Measurements from ENCODE around the gene KLHDC4. TPM values are rescaled to one million over a fixed set of nuclear protein-coding genes. Genes with fewer than 3 reads are reported as not detected.

KLHDC4 gene
- total RNA-seq, 6 experiments from 2014 or later: 11.6 to 22.7 (median 14.4) TPM

GRCh38 chr16:87705771-87706277 lies 60.0 kb downstream of the KLHDC4 start:
- 78% methylated on average over 20 of the region's 31 CpGs for WGBS (ENCODE audit: insufficient coverage, low coverage, low lambda C conversion rate, missing lambda C conversion rate)
- intact Hi-C loops (cut with DNase I): no loop called here
- Histone ChIP-seq H3K4me1 (no peaks in the 10 kb centered on the region), H3K9me3 (no peaks in the 10 kb centered on the region), H3K27ac (no peak overlapping the region), H3K4me3 (no peak overlapping the region), H3K27me3 (no peaks in the 10 kb centered on the region), H3K36me3 (peaks cover 0 to 20% (median 0%) of the 10 kb centered on the region in 4 donors)
- DNase-seq (no peak), ATAC-seq (no peak)
- TF ChIP-seq POLR2A (IDR thresholded peaks at IDR 0.05) (no peak), CTCF (IDR thresholded peaks at IDR 0.05) (no peak)

- peaks cover 0 to 20% (median 0%) of the 10 kb centered on the region in 4 donors for H3K36me3 ChIP-seq
- no peak overlapping the region for H3K27ac ChIP-seq
- H3K9me3 ChIP-seq: no peaks in the 10 kb centered on the region
- intact Hi-C loops (cut with DNase I): no loop called here
- no peaks in the 10 kb centered on the region for H3K27me3 ChIP-seq
- no peak for TF ChIP-seq POLR2A (IDR thresholded peaks at IDR 0.05)
- H3K4me1 ChIP-seq: no peaks in the 10 kb centered on the region
- ATAC-seq (no peak), DNase-seq (no peak)
- no peak overlapping the region for H3K4me3 ChIP-seq
- WGBS (ENCODE audit: insufficient coverage, low coverage, low lambda C conversion rate, missing lambda C conversion rate): 92% methylated on average over 4 of the region's 34 CpGs
Observed at GRCh38 chr16:87704754-87705353, 60.9 kb downstream of the KLHDC4 start.

- no peaks in the 10 kb centered on the region for H3K9me3 ChIP-seq
- H3K4me1 ChIP-seq: no peaks in the 10 kb centered on the region
- peaks cover 0 to 12% (median 0%) of the 10 kb centered on the region in 4 donors for H3K36me3 ChIP-seq
- WGBS (ENCODE audit: insufficient coverage, low coverage, low lambda C conversion rate, missing lambda C conversion rate): 82% methylated on average over 16 of the region's 29 CpGs
- H3K27me3 ChIP-seq: no peaks in the 10 kb centered on the region
- ATAC-seq (peak in 1 of 4 donors; percentile 17), DNase-seq (no peak)
- no peak overlapping the region for H3K27ac ChIP-seq
- intact Hi-C loops (cut with DNase I): no loop called here
- TF ChIP-seq CTCF (IDR thresholded peaks at IDR 0.05): no peak
- no peak for TF ChIP-seq POLR2A (IDR thresholded peaks at IDR 0.05)
- no peak overlapping the region for H3K4me3 ChIP-seq
Observed at GRCh38 chr16:87703835-87704375, 61.9 kb downstream of the KLHDC4 start.

GRCh38 chr16:87703071-87703470 lies 62.7 kb downstream of the KLHDC4 start:
- TF ChIP-seq CTCF (IDR thresholded peaks at IDR 0.05) (no peak), POLR2A (IDR thresholded peaks at IDR 0.05) (no peak)
- 60% methylated on average over 15 of the region's 26 CpGs for WGBS (ENCODE audit: insufficient coverage, low coverage, low lambda C conversion rate, missing lambda C conversion rate)
- H3K27ac ChIP-seq: no peak overlapping the region
- no peak overlapping the region for H3K4me3 ChIP-seq
- DNase-seq: no peak
- H3K4me1 ChIP-seq: no peaks in the 10 kb centered on the region
- no peaks in the 10 kb centered on the region for H3K27me3 ChIP-seq
- intact Hi-C loops (cut with DNase I): no loop called here
- peak in 1 of 4 donors; percentile 23 for ATAC-seq
- H3K9me3 ChIP-seq: no peaks in the 10 kb centered on the region
- peaks cover 0 to 4% (median 0%) of the 10 kb centered on the region in 4 donors for H3K36me3 ChIP-seq

- 30% methylated on average over 8 of the region's 19 CpGs for WGBS (ENCODE audit: insufficient coverage, low coverage, low lambda C conversion rate, missing lambda C conversion rate)
- Histone ChIP-seq H3K4me1 (no peaks in the 10 kb centered on the region), H3K4me3 (no peak overlapping the region), H3K27me3 (no peaks in the 10 kb centered on the region), H3K27ac (no peak overlapping the region), H3K36me3 (no peaks in the 10 kb centered on the region), H3K9me3 (no peaks in the 10 kb centered on the region)
- intact Hi-C loops (cut with DNase I): no loop called here
- DNase-seq (no peak), ATAC-seq (peak; percentile 38 to 55 (median 42))
- TF ChIP-seq POLR2A (IDR thresholded peaks at IDR 0.05) (no peak), CTCF (IDR thresholded peaks at IDR 0.05) (peak in 3 of 4 donors; percentile 24 to 39 (median 31))
Observed at GRCh38 chr16:87702325-87702811, 63.4 kb downstream of the KLHDC4 start.
